Choroid plexus epithelial cell (primary cell): ENCODE data around the gene PSAP.

ENCODE experiments used
- DNase-seq: peaks from one replicate; pipeline ENCODE4 v3.0.0-alpha.2; 2010; ENCODE audit warnings: low read depth
- H3K4me3 ChIP-seq: 2 replicates; pipeline ENCODE4 v1.5.1; 2011; ENCODE audit warnings: low read depth, mild to moderate bottlenecking, control low read depth, low read length, moderate library complexity
- TF ChIP-seq, protein P1 (sequence below): conservative IDR thresholded peaks from 2 replicates; pipeline ENCODE4 v1.5.1; 2011; ENCODE audit warnings: low read depth, mild to moderate bottlenecking, control low read depth, inconsistent platforms, low read length, moderate library complexity

The PSAP gene

DNA sequence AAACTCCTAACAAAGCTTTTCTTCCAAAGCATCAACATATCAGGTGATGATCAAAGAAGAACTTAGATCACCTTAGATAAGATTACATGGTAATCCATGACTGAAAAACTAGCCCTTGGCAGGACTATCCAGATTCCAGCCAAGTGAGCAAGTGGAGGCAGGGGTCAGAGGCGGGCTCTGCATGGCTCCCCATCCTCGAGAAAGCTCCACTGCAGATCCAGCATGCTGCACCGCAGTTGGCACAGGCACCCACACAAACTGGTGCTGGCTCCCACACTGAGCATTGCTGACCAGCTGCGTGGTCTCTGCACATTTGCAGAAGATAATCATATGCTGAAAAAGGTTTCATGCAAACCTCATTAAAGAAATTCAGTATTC is 10.1 kb downstream of the PSAP start:
- DNase-seq: no peak
- TF ChIP-seq, protein P1, sequence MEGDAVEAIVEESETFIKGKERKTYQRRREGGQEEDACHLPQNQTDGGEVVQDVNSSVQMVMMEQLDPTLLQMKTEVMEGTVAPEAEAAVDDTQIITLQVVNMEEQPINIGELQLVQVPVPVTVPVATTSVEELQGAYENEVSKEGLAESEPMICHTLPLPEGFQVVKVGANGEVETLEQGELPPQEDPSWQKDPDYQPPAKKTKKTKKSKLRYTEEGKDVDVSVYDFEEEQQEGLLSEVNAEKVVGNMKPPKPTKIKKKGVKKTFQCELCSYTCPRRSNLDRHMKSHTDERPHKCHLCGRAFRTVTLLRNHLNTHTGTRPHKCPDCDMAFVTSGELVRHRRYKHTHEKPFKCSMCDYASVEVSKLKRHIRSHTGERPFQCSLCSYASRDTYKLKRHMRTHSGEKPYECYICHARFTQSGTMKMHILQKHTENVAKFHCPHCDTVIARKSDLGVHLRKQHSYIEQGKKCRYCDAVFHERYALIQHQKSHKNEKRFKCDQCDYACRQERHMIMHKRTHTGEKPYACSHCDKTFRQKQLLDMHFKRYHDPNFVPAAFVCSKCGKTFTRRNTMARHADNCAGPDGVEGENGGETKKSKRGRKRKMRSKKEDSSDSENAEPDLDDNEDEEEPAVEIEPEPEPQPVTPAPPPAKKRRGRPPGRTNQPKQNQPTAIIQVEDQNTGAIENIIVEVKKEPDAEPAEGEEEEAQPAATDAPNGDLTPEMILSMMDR: no peak
- H3K4me3 ChIP-seq: no peak overlapping the region

DNA sequence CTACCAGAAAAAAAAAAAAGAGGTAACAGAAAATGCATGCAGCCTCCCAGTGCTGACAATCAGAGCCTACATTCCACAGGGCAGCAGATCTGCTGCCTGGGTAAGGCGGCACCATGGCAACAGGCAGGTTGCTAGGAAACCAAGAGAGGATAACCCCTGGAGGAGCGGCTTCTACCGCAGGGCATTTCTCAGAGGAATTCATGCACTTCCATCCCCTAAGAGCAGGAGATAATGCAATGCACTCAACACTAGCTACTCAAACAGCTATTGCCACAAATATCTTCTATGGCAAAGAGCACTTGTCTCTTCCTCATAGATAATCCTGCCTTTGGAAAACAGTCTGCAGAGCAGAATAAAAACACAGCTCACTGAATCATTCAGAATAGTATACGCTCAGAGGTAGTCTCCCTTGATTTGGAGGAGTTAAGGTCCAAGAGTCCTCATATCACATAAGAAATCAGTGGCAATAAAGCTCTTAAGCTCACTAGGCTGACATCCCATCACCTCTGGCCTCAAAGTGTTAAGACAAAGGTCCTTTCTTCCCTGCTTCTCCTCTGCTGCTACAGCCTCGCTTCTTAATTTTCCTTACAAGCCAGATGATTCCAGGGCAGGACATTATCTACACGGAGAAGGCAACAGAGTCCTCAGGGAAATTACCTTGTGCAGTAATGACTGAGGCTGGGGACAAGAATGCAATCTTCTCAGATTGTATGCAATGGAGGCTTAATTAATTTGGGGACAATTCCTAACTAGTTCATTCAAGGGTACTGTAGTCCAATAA is 10.7 kb downstream of the PSAP start:
- TF ChIP-seq, protein P1: no peak
- no peak overlapping the region for H3K4me3 ChIP-seq
- DNase-seq: peak; percentile 98

DNA sequence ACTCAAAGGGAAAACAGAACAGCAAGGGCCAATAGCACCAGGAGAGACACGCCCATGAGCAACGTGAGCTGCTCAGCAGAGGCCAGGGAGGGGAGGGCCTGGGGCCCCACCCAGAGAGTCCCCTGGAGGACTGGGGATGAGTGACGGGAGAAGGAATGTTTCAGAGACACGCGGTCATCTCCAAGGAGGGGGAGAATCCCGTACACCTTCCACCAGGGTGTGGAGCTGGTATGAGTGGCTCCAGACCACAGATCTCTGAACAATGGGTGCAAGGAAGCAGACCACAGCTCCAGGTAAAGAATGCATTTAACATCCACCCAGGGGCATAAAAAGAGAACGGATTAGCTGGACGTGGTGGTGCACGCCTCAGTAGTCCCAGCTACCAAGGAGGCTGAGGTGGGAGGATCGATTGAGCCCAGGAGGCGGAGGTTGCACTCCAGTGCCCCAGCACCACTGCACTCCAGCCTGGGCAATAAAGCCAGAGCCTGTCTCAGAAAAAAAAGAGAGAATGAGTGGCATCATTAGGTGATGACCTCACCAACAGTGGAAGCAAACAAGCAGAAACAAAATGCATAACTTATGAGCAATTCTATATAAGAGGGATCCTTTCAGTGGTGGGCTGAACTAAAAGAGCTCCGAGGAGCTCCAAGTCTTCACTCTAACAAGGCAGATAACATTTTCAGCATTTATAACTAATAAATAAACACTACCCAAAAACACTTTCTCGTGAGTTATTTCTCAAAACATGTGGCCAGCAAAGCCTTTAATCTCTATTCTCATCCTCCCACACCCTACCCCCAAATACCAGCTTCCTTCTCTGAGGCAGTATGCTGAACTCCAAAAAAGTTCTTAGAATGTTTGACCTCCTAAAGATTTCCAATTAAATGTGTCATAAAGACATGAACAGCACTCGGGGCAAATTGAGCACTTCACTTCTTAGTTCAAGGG is 12.5 kb downstream of the PSAP start:
- TF ChIP-seq, protein P1: no peak
- H3K4me3 ChIP-seq: no peak overlapping the region
- DNase-seq: peak; percentile 32

DNA sequence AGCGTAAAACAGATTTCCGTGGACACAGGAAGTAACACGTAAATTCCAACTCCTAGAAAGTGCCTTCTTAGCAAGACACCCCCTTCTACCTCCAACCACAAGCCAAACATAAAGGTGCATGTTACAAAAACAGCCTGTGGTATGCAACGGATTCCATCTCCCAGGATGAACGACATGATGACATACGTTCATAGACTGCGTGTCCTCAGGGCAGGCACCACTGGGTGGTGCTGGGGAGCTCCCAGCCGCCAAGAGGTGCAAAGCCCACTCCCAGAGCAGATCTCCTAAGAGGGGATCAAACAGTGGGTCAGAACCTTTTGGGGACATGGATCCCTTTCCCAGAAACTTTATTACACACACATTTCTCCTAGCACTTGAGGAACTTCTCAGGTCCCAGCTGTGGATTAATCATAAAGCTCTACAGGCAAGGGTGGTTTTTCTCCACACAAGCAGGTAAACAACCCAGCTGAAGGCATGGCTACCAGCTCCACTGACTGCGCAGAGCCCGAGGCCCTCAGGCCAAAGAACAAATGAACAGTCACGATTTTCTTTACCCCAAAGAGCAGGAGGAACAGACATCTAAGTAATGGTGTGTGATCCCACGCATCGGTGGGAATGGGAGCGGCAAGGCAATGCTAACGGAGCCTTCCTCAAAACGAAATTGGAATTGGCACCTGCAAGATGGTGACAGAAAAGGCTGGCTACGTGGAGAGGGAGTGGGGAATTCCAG is 13.8 kb downstream of the PSAP start:
- H3K4me3 ChIP-seq: no peak overlapping the region
- TF ChIP-seq, protein P1: peak; percentile 59
- DNase-seq: peak; percentile 48

DNA sequence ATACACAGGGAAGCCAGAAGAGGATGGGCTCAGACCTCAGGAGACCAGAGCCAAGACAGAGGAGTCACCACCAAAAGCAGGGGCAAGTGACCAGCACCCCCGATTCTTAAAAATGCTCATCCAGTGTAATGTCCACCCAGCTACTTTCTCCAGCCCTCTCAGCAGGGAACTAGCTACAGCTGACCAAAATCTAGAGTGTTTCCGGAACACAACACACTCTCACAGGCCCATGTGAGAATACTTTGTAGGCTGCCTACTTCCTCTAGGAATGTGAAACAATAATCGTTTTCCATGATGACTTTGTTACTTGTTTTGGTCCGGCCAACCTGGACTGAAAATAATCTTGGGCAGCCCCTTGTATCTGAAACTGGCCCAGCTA is 14.5 kb downstream of the PSAP start:
- DNase-seq: peak; percentile 78
- TF ChIP-seq, protein P1: no peak
- H3K4me3 ChIP-seq: no peak overlapping the region

DNA sequence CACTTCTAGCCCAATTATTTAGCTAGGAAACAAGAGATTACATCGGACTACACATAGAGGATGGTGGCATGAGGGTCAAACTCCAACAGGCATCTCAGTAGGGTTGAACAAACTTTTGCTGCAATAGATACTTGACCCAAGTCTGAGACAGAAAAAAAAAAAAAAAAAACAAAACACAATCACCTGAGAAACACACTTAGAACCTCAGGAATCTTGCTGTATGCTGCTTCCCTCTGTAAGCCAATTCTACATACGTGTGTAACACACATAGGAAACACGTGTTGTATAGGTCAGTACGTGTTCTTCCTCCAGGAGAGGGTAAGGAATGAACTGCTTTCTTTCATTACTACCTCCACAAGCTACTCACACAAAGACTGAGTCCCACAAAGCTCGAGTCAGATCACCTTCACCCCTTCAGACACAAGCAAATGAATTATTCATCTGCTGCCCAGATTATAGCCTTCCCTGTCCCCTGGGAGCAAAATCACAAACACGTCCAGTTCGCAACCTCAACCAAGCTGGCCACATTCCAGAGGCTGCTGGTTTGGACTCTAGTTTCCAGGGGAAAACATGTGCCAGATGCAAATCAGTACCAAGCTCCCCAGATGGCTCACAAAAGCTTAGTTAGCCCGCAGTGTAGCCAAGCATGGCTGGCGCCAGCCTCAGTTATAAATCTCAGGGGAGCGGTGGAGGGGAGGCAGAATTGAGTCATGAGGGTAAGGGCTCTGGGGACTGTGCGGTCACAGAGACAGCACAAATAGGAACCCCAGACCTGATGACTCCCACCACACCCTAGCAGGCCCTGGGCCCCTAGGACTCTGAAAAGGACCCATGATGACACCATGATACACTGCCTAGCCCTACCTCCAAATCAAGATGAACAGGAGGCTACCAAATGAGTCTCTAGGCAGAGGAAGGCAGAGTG is 15.1 kb downstream of the PSAP start:
- H3K4me3 ChIP-seq: no peak overlapping the region
- DNase-seq: peak; percentile 86
- TF ChIP-seq, protein P1: no peak
